ENCODE results near the gene CBX1. TPM values are rescaled to one million over a fixed set of nuclear protein-coding genes. Genes with fewer than 3 reads are reported as not detected.
"Not testable (repeated sequence)": the region's sequence is repeated elsewhere in the genome, so short reads cannot be mapped to it uniquely, and the experiment has no call there.

CBX1 gene
- total RNA-seq, 2 experiments from 2014 or later: 58.6 to 66.0 TPM

- H3K36me3 Mint-ChIP-seq (ENCODE audit: low read depth): no peaks in the 10 kb centered on the region
- ChIA-PET POLR2A (interaction anchor here (0.6 to 1.0 kb wide), 2 partner anchors 9 to 99 kb away, joined by 3 to 6 read pairs; no protein-coding TSS in a partner anchor), CTCF (interaction anchor here (0.6 to 4.5 kb wide), 7 partner anchors 12 to 180 kb away, joined by 3 to 37 read pairs (median 4); no protein-coding TSS in a partner anchor)
- H3K27ac Mint-ChIP-seq: no peak overlapping the region
- no peak for DNase-seq
- no peak overlapping the region for H3K4me3 Mint-ChIP-seq
- no peak for ATAC-seq
- intact Hi-C loops (cut with DNase I, micrococcal nuclease): no loop called here
- H3K9me3 Mint-ChIP-seq (ENCODE audit: low read depth): no peaks in the 10 kb centered on the region
- H3K27me3 Mint-ChIP-seq: peaks cover 8% of the 10 kb centered on the region
- peaks cover 13% of the 10 kb centered on the region for H3K4me1 Mint-ChIP-seq
Observed at GRCh38 chr17:48043176-48043575, 58.1 kb downstream of the CBX1 start.

- DNase-seq (no peak), ATAC-seq (no peak)
- Mint-ChIP-seq H3K4me1 (peaks cover 9% of the 10 kb centered on the region), H3K27ac (no peak overlapping the region), H3K36me3 (ENCODE audit: low read depth) (no peaks in the 10 kb centered on the region), H3K9me3 (ENCODE audit: low read depth) (no peaks in the 10 kb centered on the region), H3K4me3 (no peak overlapping the region), H3K27me3 (peaks cover 22% of the 10 kb centered on the region)
- CTCF ChIA-PET: interaction anchor here (1.2 to 1.7 kb wide), 2 partner anchors 8 to 10 kb away, joined by 4 to 8 read pairs; no protein-coding TSS in a partner anchor
- POLR2A ChIA-PET: no interaction called here
- intact Hi-C loops (cut with DNase I, micrococcal nuclease): no loop called here
Observed at GRCh38 chr17:48038687-48039086, 62.6 kb downstream of the CBX1 start.

- Mint-ChIP-seq H3K4me3 (peak overlapping the region; percentile 68), H3K27ac (peak overlapping the region; percentile 67), H3K4me1 (peaks cover 9% of the 10 kb centered on the region), H3K27me3 (peaks cover 28% of the 10 kb centered on the region), H3K9me3 (ENCODE audit: low read depth) (no peaks in the 10 kb centered on the region), H3K36me3 (ENCODE audit: low read depth) (no peaks in the 10 kb centered on the region)
- no peak for DNase-seq
- intact Hi-C loops (cut with DNase I, micrococcal nuclease): loop anchor here in 1 of 2 experiments (1.0 kb wide), 1 partner anchor 9 kb away; no protein-coding TSS in a partner anchor
- POLR2A ChIA-PET: no interaction called here
- CTCF ChIA-PET: interaction anchor here (0.6 to 4.8 kb wide), 4 partner anchors 9 to 78 kb away, joined by 3 to 47 read pairs (median 6); no protein-coding TSS in a partner anchor
- ATAC-seq: no peak
Observed at GRCh38 chr17:48037838-48038323, 63.4 kb downstream of the CBX1 start.

GRCh38 chr17:48037036-48037837, 64.0 kb downstream of the CBX1 start, which contains the start of gene COPZ2:
TSS of gene COPZ2 (minus strand) at chr17:48037797. CDS start at chr17:48037777, 20 bp downstream.
- DNase-seq (peak; percentile 80), ATAC-seq (peak; percentile 97)
- H3K27me3 Mint-ChIP-seq: peaks cover 33% of the 10 kb centered on the region
- peaks cover 9% of the 10 kb centered on the region for H3K4me1 Mint-ChIP-seq
- POLR2A ChIA-PET: interaction anchor here (1.2 kb wide), 1 partner anchor 11 kb away, joined by 4 read pairs; no protein-coding TSS in a partner anchor
- peak within 1 kb of the TSS; percentile 72 for H3K4me3 Mint-ChIP-seq
- H3K27ac Mint-ChIP-seq: peak within 1 kb of the TSS; percentile 72
- intact Hi-C loops (cut with DNase I, micrococcal nuclease): loop anchor here in 1 of 2 experiments (1.0 kb wide), 1 partner anchor 10 kb away; no protein-coding TSS in a partner anchor
- CTCF ChIA-PET: interaction anchor here (1.1 to 4.8 kb wide), 8 partner anchors 10 to 556 kb away, joined by 3 to 47 read pairs (median 7); partner anchors contain the start of genes NFE2L1 and SNX11
- no peaks in the 10 kb centered on the region for H3K36me3 Mint-ChIP-seq (ENCODE audit: low read depth)
- H3K9me3 Mint-ChIP-seq (ENCODE audit: low read depth): no peaks in the 10 kb centered on the region

GRCh38 chr17:48036693-48037035, 64.6 kb downstream of the CBX1 start:
- Mint-ChIP-seq H3K4me3 (peak overlapping the region; percentile 72), H3K9me3 (ENCODE audit: low read depth) (no peaks in the 10 kb centered on the region), H3K36me3 (ENCODE audit: low read depth) (no peaks in the 10 kb centered on the region), H3K4me1 (peaks cover 9% of the 10 kb centered on the region), H3K27me3 (peaks cover 33% of the 10 kb centered on the region), H3K27ac (no peak overlapping the region)
- CTCF ChIA-PET: interaction anchor here (0.6 to 4.8 kb wide), 16 partner anchors 8 to 556 kb away, joined by 3 to 47 read pairs (median 4); partner anchors contain the start of genes CDK5RAP3, NFE2L1 and SNX11
- intact Hi-C loops (cut with DNase I, micrococcal nuclease): loop anchor here in 1 of 2 experiments (1.0 kb wide), 1 partner anchor 11 kb away; no protein-coding TSS in a partner anchor
- POLR2A ChIA-PET: interaction anchor here (1.2 kb wide), 1 partner anchor 10 kb away, joined by 4 read pairs; no protein-coding TSS in a partner anchor
- DNase-seq: no peak
- ATAC-seq: no peak

GRCh38 chr17:48034734-48035133, 66.5 kb downstream of the CBX1 start:
- H3K4me3 Mint-ChIP-seq; H3K4me1 Mint-ChIP-seq; H3K27ac Mint-ChIP-seq; DNase-seq; ATAC-seq; intact Hi-C loops (cut with DNase I, micrococcal nuclease); H3K9me3 Mint-ChIP-seq (ENCODE audit: low read depth); H3K36me3 Mint-ChIP-seq (ENCODE audit: low read depth): not testable (repeated sequence)
- ChIA-PET CTCF (interaction anchor here (0.6 to 4.8 kb wide), 6 partner anchors 8 to 821 kb away, joined by 3 to 47 read pairs (median 6); partner anchors contain the start of gene NFE2L1), POLR2A (interaction anchor here (0.6 kb wide), 1 partner anchor 56 kb away, joined by 3 read pairs; no protein-coding TSS in a partner anchor)
- peaks cover 38% of the 10 kb centered on the region for H3K27me3 Mint-ChIP-seq

- H3K27me3 Mint-ChIP-seq: peaks cover 28% of the 10 kb centered on the region
- no peak overlapping the region for H3K27ac Mint-ChIP-seq
- H3K4me3 Mint-ChIP-seq: no peak overlapping the region
- intact Hi-C loops (cut with DNase I, micrococcal nuclease): no loop called here
- ATAC-seq: no peak
- DNase-seq: no peak
- H3K9me3 Mint-ChIP-seq (ENCODE audit: low read depth): no peaks in the 10 kb centered on the region
- peaks cover 2% of the 10 kb centered on the region for H3K4me1 Mint-ChIP-seq
- POLR2A ChIA-PET: interaction anchor here (0.6 kb wide), 2 partner anchors 140 to 186 kb away, joined by 7 read pairs; no protein-coding TSS in a partner anchor
- CTCF ChIA-PET: interaction anchor here (1.6 to 2.1 kb wide), 3 partner anchors 37 to 48 kb away, joined by 4 to 8 read pairs (median 8); no protein-coding TSS in a partner anchor
- no peaks in the 10 kb centered on the region for H3K36me3 Mint-ChIP-seq (ENCODE audit: low read depth)
Observed at GRCh38 chr17:48031966-48032365, 69.3 kb downstream of the CBX1 start.

- H3K9me3 Mint-ChIP-seq (ENCODE audit: low read depth): no peaks in the 10 kb centered on the region
- POLR2A ChIA-PET: interaction anchor here (0.6 kb wide), 1 partner anchor 75 kb away, joined by 3 read pairs; no protein-coding TSS in a partner anchor
- H3K27me3 Mint-ChIP-seq: peaks cover 22% of the 10 kb centered on the region
- CTCF ChIA-PET: interaction anchor here (1.6 to 2.1 kb wide), 3 partner anchors 38 to 49 kb away, joined by 4 to 8 read pairs (median 8); no protein-coding TSS in a partner anchor
- H3K27ac Mint-ChIP-seq: no peak overlapping the region
- H3K4me3 Mint-ChIP-seq: no peak overlapping the region
- DNase-seq: no peak
- no peaks in the 10 kb centered on the region for H3K36me3 Mint-ChIP-seq (ENCODE audit: low read depth)
- H3K4me1 Mint-ChIP-seq: peaks cover 8% of the 10 kb centered on the region
- intact Hi-C loops (cut with DNase I, micrococcal nuclease): no loop called here
- no peak for ATAC-seq
Observed at GRCh38 chr17:48030531-48030930, 70.7 kb downstream of the CBX1 start.

- CTCF ChIA-PET: interaction anchor here (0.7 to 5.2 kb wide), 6 partner anchors 7 to 136 kb away, joined by 3 to 123 read pairs (median 4); partner anchors contain the start of gene COPZ2
- H3K4me3 Mint-ChIP-seq: no peak overlapping the region
- no peak for DNase-seq
- H3K27ac Mint-ChIP-seq: no peak overlapping the region
- no peaks in the 10 kb centered on the region for H3K9me3 Mint-ChIP-seq (ENCODE audit: low read depth)
- intact Hi-C loops (cut with DNase I, micrococcal nuclease): loop anchor here in 1 of 2 experiments (10.0 kb wide), 1 partner anchor 306 kb away; no protein-coding TSS in a partner anchor
- POLR2A ChIA-PET: no interaction called here
- H3K4me1 Mint-ChIP-seq: peaks cover 22% of the 10 kb centered on the region
- peaks cover 27% of the 10 kb centered on the region for H3K27me3 Mint-ChIP-seq
- ATAC-seq: no peak
- no peaks in the 10 kb centered on the region for H3K36me3 Mint-ChIP-seq (ENCODE audit: low read depth)
Observed at GRCh38 chr17:48028736-48029135, 72.5 kb downstream of the CBX1 start.

GRCh38 chr17:48027322-48027981, 73.8 kb downstream of the CBX1 start:
- POLR2A ChIA-PET: interaction anchor here (1.0 kb wide), 1 partner anchor 591 kb away, joined by 3 read pairs; no protein-coding TSS in a partner anchor
- intact Hi-C loops (cut with DNase I, micrococcal nuclease): loop anchor here in 1 of 2 experiments (2.0 to 10.0 kb wide), 2 partner anchors 307 to 591 kb away; no protein-coding TSS in a partner anchor
- no peak for ATAC-seq

More at GRCh38 chr17:48027322-48027981, 73.8 kb downstream of the CBX1 start:
- DNase-seq: no peak
- peaks cover 26% of the 10 kb centered on the region for H3K4me1 Mint-ChIP-seq
- CTCF ChIA-PET: interaction anchor here (0.7 to 5.2 kb wide), 21 partner anchors 9 to 711 kb away, joined by 3 to 123 read pairs (median 4); partner anchors contain the start of genes COPZ2 and NFE2L1
- H3K9me3 Mint-ChIP-seq (ENCODE audit: low read depth): no peaks in the 10 kb centered on the region
- H3K27me3 Mint-ChIP-seq: peaks cover 20% of the 10 kb centered on the region
- no peak overlapping the region for H3K4me3 Mint-ChIP-seq
- H3K36me3 Mint-ChIP-seq (ENCODE audit: low read depth): no peaks in the 10 kb centered on the region
- H3K27ac Mint-ChIP-seq: no peak overlapping the region

All from activated CD4-positive, alpha-beta T cell treated with anti-CD3 and anti-CD28 coated beads for 36 hours (primary cell).